Lower leg skin (tissue), 3 donors: ENCODE data around the gene MEF2D.

Experiments used
- POLR2A ChIP-seq, 2 donors: fragments of 450-650 bp; IDR thresholded peaks; one replicate each; pipeline ENCODE4 v1.6.1; 2016 to 2017; ENCODE audit warnings: antibody characterized with exemption in 2 of 2, mild to moderate bottlenecking in 1 of 2, moderate library complexity in 1 of 2
- TF ChIP-seq, protein P1 (sequence below), 3 donors: fragments of 450-650 bp; IDR thresholded peaks; one replicate each; pipeline ENCODE4 v1.5.1; 2016; ENCODE audit warnings: antibody characterized with exemption in 3 of 3, mild to moderate bottlenecking in 3 of 3, moderate library complexity in 2 of 3

DNA sequence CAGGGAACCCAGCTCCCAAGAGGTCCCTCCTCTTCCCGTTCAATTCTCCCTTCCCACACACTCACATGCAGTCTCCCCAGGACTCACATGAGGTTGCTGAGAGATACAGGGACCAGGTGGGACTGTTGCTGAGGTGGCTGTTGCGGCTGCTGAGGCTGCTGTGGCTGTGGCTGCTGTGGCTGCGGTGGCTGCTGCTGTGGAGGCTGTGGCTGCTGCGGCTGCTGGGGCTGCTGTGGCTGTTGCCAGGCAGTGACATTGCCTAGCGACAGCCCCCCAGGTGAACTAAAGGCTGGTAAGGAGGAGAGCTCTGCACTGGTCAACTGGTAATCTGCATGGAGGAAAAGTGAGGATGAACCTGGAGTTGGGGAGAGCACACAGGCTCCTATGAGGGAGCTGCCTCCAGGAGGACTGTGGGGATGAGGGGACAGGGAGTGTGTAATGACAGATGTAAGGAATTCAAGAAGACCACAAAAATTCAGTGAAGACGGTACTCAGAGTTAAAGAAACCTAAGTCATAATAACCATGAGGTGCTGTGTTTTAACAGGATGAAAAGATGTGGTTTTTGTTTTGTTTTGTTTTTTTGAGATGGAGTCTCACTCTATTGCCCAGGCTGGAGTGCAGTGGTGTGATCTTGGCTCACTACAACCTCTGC lies 31.8 kb downstream of the MEF2D start:
- TF ChIP-seq, protein P1, sequence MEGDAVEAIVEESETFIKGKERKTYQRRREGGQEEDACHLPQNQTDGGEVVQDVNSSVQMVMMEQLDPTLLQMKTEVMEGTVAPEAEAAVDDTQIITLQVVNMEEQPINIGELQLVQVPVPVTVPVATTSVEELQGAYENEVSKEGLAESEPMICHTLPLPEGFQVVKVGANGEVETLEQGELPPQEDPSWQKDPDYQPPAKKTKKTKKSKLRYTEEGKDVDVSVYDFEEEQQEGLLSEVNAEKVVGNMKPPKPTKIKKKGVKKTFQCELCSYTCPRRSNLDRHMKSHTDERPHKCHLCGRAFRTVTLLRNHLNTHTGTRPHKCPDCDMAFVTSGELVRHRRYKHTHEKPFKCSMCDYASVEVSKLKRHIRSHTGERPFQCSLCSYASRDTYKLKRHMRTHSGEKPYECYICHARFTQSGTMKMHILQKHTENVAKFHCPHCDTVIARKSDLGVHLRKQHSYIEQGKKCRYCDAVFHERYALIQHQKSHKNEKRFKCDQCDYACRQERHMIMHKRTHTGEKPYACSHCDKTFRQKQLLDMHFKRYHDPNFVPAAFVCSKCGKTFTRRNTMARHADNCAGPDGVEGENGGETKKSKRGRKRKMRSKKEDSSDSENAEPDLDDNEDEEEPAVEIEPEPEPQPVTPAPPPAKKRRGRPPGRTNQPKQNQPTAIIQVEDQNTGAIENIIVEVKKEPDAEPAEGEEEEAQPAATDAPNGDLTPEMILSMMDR (IDR thresholded peaks at IDR 0.05), result no peak
- no peak for TF ChIP-seq POLR2A (IDR thresholded peaks at IDR 0.05)
